NCI-H146 treated with DMSO at 0.1 percent for 48 hours (cell line): ENCODE measurements around the gene ASCC3.
"Not testable (repeated sequence)": the region's sequence is repeated elsewhere in the genome, so short reads cannot be mapped to it uniquely, and the experiment has no call there.

Experiments used
- DNase-seq: peaks from one replicate; lab custom pipeline; 2025; ENCODE audit not compliant: unreplicated experiment; lab: John Stamatoyannopoulos, UW

Gene ASCC3

GRCh38 chr6:100890646-100891045 is 9.5 kb upstream of the ASCC3 start:
- not testable (repeated sequence) for DNase-seq

GRCh38 chr6:100889351-100889750 is 8.2 kb upstream of the ASCC3 start:
- DNase-seq: no peak

- no peak for DNase-seq
These were observed 4.9 kb upstream of the ASCC3 start for GRCh38 chr6:100886076-100886475.

GRCh38 chr6:100883347-100883746 is 2.2 kb upstream of the ASCC3 start:
- DNase-seq: no peak

GRCh38 chr6:100881707-100882040 is 545 bp upstream of the ASCC3 start:
- DNase-seq: no peak

DNA sequence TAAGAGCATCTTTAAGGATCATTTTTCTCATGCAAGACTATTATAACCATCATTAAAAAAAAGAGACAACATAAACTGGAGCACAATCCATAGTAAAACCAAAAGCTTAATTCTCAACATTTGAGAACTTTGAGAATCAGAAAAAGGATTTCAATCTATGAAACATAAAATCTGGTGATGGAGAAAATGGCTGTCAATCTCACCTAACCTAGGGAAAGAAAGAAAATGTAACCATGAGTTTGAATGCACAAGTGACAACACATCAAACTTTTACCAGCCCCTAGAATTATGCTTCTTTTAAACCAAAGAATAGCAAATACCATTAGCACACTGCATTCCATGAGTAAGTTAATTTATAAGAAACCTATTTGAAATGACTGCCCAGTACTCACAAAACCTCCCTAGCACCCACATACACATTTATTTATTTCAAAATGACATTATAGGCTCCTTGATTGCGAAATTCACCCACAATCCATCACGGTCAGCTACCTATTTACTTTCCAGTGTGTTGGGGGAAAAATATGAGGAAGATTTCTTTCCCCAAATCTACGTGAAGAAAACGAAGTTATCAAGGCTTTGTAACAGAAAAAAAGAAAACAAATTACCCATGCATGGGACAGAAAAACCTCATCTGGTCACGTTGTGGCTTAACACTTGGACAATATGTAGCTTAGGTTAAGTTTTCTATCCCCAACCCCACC is 828 bp downstream of the ASCC3 start:
- DNase-seq: no peak

- no peak for DNase-seq
These were observed 1.8 kb downstream of the ASCC3 start for GRCh38 chr6:100879317-100879716.

DNA sequence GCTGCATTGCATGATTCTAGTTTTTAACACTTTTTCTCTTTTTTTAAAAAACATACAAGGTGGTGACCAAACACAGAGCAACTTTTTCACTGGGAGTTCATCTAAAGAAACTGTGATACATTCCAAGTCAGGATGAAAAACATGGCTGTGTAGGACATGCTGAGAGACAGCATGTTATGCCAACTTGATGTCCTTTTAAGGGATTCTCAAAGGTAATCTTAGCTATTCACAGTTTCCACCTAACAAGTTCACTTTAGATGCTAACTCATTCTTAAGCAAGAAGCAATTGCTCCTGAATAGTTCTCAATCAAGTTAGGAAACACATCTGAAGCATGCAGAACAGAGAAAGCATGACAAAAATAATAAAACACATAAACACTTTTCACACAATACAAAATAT is 3.3 kb downstream of the ASCC3 start:
- no peak for DNase-seq

DNA sequence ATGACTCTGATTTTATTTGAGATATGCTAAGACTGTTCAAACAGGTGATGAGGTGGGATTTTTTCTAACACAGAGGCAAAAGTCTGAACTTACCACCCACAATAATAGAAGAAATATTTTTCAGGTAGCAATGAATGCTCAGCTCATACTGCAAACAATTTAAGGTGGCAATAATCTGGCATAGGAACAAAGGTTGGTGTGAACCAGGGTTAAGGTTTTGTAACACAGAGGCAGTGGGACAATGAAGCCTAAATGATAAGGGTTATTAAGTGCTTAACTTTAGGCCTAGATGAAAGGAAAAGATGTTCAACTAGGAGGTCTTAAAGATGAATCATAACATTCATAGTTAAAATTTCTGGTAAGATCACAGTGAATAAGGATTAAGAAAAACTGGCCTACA is 4.9 kb downstream of the ASCC3 start:
- no peak for DNase-seq

DNA sequence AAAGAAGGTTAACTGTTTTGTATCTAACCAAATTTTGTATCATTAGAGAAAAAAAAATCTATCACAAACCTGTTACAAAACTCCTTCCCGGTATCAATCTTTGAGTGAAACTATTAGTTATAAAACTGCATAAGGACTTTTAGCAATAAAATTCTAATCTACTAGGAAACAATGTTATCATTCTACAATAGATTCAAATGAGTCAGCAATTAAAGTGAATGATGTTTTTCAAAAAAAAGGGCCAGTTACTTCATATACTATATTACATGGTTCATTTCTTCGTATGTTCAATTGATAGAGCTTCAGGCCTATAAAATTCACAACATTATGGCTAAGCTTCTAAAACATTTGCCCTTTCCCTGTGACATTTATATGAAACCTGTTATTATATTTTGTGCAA is 15.6 kb downstream of the ASCC3 start:
- no peak for DNase-seq

DNA sequence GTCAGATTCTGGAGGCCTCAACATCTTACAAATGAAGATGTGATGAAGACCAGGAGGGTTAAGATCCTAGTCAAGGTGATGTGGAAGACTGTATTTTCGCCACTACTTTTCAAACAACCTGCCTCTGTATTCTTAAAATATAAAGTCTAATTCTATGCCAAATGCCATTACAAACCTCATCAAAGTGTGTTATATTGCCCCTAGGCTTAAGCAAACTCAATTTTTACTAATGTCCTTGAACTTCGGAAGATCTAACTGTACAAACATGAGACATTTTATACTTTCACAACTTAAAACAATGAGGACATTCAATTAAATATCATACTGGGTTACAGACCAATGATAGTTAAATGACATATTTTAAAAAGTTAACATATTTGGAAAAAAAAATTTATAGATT is 19.1 kb downstream of the ASCC3 start:
- DNase-seq: no peak

- DNase-seq: no peak
These were observed 25.0 kb downstream of the ASCC3 start for GRCh38 chr6:100856146-100856545.

DNA sequence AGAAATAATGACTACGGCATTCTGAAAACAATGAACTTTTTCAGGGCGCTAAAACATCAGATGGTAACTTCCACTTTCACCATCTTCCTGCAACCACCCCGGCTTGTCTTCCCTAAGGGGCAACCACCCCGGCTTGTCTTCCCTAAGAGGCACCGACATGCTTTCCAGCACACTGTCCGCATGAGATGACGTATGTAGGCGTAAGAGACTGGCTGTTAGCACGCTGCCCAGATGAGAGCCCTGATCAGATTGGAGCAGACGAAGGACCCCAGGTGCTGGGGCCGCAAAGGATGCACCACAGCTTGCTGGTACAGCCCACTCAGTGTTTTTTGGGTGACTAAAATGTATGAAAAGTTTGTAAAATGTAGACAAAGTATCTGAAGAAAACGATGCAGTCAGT is 29.3 kb downstream of the ASCC3 start:
- DNase-seq: no peak

- no peak for DNase-seq
These were observed 31.0 kb downstream of the ASCC3 start for GRCh38 chr6:100850174-100850573.

GRCh38 chr6:100846276-100846675 is 34.9 kb downstream of the ASCC3 start:
- DNase-seq: no peak

GRCh38 chr6:100845676-100846075 is 35.5 kb downstream of the ASCC3 start:
- DNase-seq: no peak

GRCh38 chr6:100839419-100839818 is 41.7 kb downstream of the ASCC3 start:
- no peak for DNase-seq

DNA sequence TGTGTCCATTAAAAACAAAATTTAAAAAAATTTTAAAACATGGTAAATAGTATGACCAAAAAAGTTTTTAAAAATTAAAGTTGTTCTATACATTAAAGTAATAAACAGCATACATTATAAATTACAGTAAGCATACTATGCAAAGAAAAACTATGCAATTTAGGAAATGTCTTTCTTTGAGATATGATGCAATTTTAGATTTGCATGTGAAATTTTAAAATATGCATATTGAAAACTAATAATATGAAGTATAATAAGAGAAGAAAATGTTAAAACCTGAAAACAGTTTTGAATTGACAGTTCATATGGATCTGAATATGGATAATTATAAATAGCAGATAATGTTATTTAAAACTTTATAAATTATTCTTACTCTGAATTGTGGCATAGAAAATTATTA is 43.1 kb downstream of the ASCC3 start:
- DNase-seq: no peak

- DNase-seq: no peak
These were observed 47.1 kb downstream of the ASCC3 start for GRCh38 chr6:100833972-100834574.

- DNase-seq: not testable (repeated sequence)
These were observed 52.0 kb downstream of the ASCC3 start for GRCh38 chr6:100829077-100829595.

DNA sequence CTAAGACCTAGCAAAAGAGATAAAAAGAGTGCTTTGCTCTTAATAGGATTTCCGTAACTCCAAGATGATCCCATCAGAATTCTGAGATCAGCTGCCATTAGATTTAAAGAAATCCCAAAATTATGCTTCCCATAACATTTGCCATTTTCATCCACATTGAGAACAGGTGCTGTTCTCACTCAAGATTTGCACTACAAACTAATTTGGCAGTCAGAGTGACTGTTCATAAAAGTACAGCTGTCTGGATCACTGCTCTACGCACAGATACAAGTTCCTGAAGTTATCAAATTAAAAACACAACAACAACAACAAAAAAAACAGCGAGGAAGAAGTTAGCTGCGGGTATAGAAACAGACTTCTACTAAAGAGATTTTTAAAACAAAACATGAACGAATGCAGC is 58.1 kb downstream of the ASCC3 start:
- no peak for DNase-seq

DNA sequence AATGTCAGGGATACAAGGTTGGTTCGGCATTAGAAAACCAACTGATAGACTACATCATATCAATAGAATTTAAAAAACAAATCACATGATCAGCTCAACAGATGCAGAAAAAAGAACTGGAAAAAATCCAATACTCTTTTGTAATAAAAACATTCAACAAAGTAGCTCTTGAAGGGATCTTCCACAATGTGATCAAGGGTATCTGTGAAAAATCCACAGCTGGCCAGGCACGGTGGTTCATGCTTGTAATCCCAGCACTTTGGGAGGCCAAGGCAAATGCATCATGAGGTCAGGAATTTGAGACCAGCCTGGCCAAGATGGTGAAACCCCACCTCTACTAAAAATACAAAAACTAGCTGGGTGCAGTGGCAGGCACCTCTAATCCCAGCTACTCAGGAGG is 63.1 kb downstream of the ASCC3 start:
- DNase-seq: no peak

DNA sequence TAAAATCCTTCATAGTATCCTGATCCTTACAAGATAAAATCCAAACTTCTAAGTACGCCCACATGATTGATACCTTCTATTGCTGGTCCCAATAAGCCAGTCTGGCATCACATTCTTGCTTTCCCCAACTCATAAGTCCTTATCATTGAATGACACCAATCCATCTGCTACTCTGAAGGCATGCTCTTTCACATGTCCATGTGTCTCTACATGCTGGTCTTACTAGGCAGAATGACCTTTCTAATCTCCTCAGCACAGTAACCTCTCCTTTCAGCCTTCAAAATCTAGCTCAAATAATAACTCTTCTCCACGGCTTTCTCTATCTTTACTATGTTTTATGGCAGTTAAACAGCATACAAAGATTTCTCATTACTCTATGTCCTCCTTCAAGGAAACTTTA is 71.1 kb downstream of the ASCC3 start:
- DNase-seq: no peak
